22Rv1 (cell line): ENCODE data around the gene EMP1.
"Not testable (repeated sequence)": the region's sequence is repeated elsewhere in the genome, so short reads cannot be mapped to it uniquely, and the experiment has no call there.

Source experiments
- H3K27ac ChIP-seq: fragments of 450-650 bp; 2 replicates; pipeline ENCODE4 v1.5.1; 2017
- ZFX ChIP-seq: fragments of 450-650 bp; IDR thresholded peaks from 2 replicates; pipeline ENCODE4 v1.6.1; 2017; ENCODE audit warnings: antibody characterized with exemption, borderline replicate concordance
- TF ChIP-seq, protein P1 (sequence below): fragments of 450-650 bp; IDR thresholded peaks from 2 replicates; pipeline ENCODE4 v1.5.1; 2017; ENCODE audit warnings: mild to moderate bottlenecking

The EMP1 gene

DNA sequence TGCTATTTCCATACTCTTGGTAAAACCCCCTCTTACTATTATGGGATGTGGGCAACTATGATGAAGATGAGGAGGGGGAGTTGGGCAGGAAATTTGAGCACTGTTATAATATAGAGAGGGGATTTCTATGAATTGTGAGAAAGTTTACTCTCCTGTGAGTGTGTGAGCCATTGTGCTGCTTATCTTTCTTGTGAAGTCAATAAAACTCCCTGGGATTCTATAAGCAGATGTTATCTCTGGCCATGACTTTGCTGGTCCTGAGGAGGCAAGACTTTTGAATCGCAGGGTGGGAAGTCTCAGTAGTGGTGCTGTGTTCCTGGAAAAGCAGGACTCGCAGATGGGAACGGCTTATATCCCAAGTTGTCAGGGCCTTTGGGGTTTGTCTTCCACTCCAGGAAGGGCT is 62.2 kb downstream of the EMP1 start:
- no peak overlapping the region for H3K27ac ChIP-seq
- TF ChIP-seq ZFX = no peak
- TF ChIP-seq, protein P1, sequence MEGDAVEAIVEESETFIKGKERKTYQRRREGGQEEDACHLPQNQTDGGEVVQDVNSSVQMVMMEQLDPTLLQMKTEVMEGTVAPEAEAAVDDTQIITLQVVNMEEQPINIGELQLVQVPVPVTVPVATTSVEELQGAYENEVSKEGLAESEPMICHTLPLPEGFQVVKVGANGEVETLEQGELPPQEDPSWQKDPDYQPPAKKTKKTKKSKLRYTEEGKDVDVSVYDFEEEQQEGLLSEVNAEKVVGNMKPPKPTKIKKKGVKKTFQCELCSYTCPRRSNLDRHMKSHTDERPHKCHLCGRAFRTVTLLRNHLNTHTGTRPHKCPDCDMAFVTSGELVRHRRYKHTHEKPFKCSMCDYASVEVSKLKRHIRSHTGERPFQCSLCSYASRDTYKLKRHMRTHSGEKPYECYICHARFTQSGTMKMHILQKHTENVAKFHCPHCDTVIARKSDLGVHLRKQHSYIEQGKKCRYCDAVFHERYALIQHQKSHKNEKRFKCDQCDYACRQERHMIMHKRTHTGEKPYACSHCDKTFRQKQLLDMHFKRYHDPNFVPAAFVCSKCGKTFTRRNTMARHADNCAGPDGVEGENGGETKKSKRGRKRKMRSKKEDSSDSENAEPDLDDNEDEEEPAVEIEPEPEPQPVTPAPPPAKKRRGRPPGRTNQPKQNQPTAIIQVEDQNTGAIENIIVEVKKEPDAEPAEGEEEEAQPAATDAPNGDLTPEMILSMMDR = no peak

GRCh38 chr12:13259625-13260024 is 63.1 kb downstream of the EMP1 start:
- not testable (repeated sequence) for H3K27ac ChIP-seq

DNA sequence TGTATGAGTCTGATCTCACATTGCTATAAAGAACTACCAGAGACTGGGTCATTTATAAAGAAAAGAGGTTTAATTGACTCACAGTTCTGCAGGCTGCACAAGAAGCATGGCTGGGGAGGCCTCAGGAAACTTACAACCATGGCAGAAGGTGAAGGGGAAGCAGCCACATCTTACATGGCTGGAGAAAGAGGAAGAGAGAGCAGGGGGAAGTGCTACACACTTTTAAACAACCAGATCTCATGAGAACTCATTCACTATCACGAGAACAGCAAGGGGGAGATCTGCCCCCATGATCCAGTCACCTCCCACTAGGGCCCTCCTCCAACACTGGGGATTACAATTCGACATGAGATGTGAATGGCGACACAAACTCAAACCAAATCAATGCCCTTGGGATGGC is 71.3 kb downstream of the EMP1 start:
- H3K27ac ChIP-seq = not testable (repeated sequence)

DNA sequence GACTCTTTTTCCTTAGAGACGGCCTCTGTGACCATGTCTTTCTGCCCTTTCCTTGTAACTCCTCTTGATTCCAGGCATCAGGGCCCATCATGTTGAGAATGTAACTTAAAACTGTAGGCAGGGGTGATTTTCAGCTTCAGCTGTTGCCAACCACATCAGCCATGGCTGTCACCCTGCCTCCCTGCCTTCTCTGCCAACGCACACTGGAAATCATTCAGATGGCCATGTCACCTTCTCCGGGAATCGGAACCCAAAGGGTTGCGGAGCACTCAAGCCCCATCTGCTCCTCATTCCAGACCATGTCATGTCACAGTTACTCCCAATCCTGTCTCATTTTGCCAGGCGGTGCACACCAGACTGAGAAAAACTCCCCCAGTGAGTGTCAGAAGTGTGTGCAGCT is 72.1 kb downstream of the EMP1 start:
- no peak overlapping the region for H3K27ac ChIP-seq
- TF ChIP-seq ZFX = no peak
- TF ChIP-seq, protein P1 = no peak
